PC-3 (cell line): Measurements from ENCODE around the gene CHMP6. TPM values are rescaled to one million over a fixed set of nuclear protein-coding genes. Genes with fewer than 3 reads are reported as not detected.
A peak's percentile ranks its signal among the peaks of the same experiment; 100 is the strongest.

Experiments
- ATAC-seq: fragments of 200-7000 bp; cut with Tn5 transposase; 2 replicates; pipeline ENCODE4 v1.9.1; 2020; ENCODE audit warnings: mild to moderate bottlenecking, moderate library complexity
- BruUV-seq: library from RNA; stranded (reverse); fragments of 400-500 nt; replicated peaks from 2 replicates; lab custom pipeline; 2021; lab: Mats Ljungman, UMichigan
- CTCF ChIA-PET: fragments of 300-600 bp; sonication (Branson Sonifier 250); formaldehyde crosslinking; loops from one replicate; lab custom pipeline; 2022; ENCODE audit warnings: antibody characterized with exemption; lab: Charles Lee
- POLR2A ChIA-PET: fragments of 300-600 bp; sonication (Branson Sonifier 250); formaldehyde crosslinking; loops from one replicate; lab custom pipeline; 2022; ENCODE audit warnings: antibody characterized with exemption; ENCODE audit not compliant: unreplicated experiment; lab: Charles Lee
- DNase-seq: peaks from one replicate; pipeline ENCODE4 v3.0.0-alpha.2; 2015
- H2AFZ ChIP-seq: fragments of 300-600 bp; sonication (generic); 2 replicates; pipeline ENCODE4 v1.6.0; 2016; ENCODE audit warnings: antibody characterized with exemption, low read length
- H3F3A ChIP-seq: fragments of 300-600 bp; sonication (generic); one replicate; pipeline ENCODE4 v1.6.0; 2017; ENCODE audit warnings: antibody characterized with exemption, low read length, control low read depth, mild to moderate bottlenecking; ENCODE audit not compliant: unreplicated experiment
- H3K27ac ChIP-seq: fragments of 300-600 bp; sonication (generic); 2 replicates; pipeline ENCODE4 v1.5.1; 2016; ENCODE audit warnings: mild to moderate bottlenecking, low read length
- H3K27me3 ChIP-seq: fragments of 300-600 bp; sonication (generic); 2 replicates; pipeline ENCODE4 v1.6.1; 2016; ENCODE audit warnings: low read length, mixed read lengths
- H3K36me3 ChIP-seq: fragments of 300-600 bp; sonication (generic); 2 replicates; pipeline ENCODE4 v1.6.1; 2016; ENCODE audit warnings: low read depth, mixed run types, low read length, mixed read lengths
- H3K4me1 ChIP-seq: fragments of 300-600 bp; sonication (generic); 2 replicates; pipeline ENCODE4 v1.5.1; 2016; ENCODE audit warnings: low read length; ENCODE audit not compliant: insufficient read depth
- H3K4me2 ChIP-seq: fragments of 300-600 bp; sonication (generic); 2 replicates; pipeline ENCODE4 v1.6.0; 2016; ENCODE audit warnings: low read length
- H3K4me3 ChIP-seq: fragments of 300-600 bp; sonication (generic); 2 replicates; pipeline ENCODE4 v1.5.1; 2016; ENCODE audit warnings: mild to moderate bottlenecking, low read length, mixed read lengths
- H3K79me2 ChIP-seq: fragments of 300-600 bp; sonication (generic); 2 replicates; pipeline ENCODE4 v1.6.1; 2017; ENCODE audit warnings: low read length, mixed read lengths
- H3K9ac ChIP-seq: fragments of 300-600 bp; sonication (generic); 2 replicates; pipeline ENCODE4 v1.6.0; 2016; ENCODE audit warnings: mild to moderate bottlenecking, low read length
- H3K9me2 ChIP-seq: fragments of 300-600 bp; sonication (generic); replicated peaks from 2 replicates; pipeline ENCODE4 v1.6.1; 2016; ENCODE audit warnings: mixed run types, low read length, mixed read lengths
- H3K9me3 ChIP-seq: fragments of 300-600 bp; sonication (generic); 2 replicates; pipeline ENCODE4 v1.6.1; 2016; ENCODE audit warnings: low read length, mixed read lengths
- H4K20me1 ChIP-seq: fragments of 300-600 bp; sonication (generic); 2 replicates; pipeline ENCODE4 v1.6.1; 2016; ENCODE audit warnings: low read length, mixed read lengths
- EZH2 ChIP-seq: fragments of 300-600 bp; sonication (generic); IDR thresholded peaks from one replicate; pipeline ENCODE4 v1.6.1; 2017; ENCODE audit warnings: antibody characterized with exemption, mild to moderate bottlenecking, low read length; ENCODE audit not compliant: unreplicated experiment
- EZH2phosphoT487 ChIP-seq: fragments of 300-600 bp; sonication (generic); IDR thresholded peaks from 2 replicates; pipeline ENCODE4 v1.6.1; 2018; ENCODE audit warnings: mild to moderate bottlenecking, antibody characterized with exemption, low read length, borderline replicate concordance
- intact Hi-C: fragments of 100-400 bp; cut with micrococcal nuclease; formaldehyde crosslinking; loops from 2 replicates; pipeline ENCODE4 v1.9.0; 2023
- total RNA-seq: library from RNA; depleted of rRNA; stranded (reverse); fragments of >200 nt; gene quantifications from 2 replicates; pipeline ENCODE4 v1.2.3, GENCODE V29; 2014
- TF ChIP-seq, protein P1 (sequence below): fragments of 300-600 bp; sonication (generic); conservative IDR thresholded peaks from 2 replicates; pipeline ENCODE4 v1.5.1; 2017; ENCODE audit warnings: antibody characterized with exemption, low read depth, mild to moderate bottlenecking, low read length

CHMP6 gene
- total RNA-seq, 1 experiment from 2014 or later: 26.1 TPM

DNA sequence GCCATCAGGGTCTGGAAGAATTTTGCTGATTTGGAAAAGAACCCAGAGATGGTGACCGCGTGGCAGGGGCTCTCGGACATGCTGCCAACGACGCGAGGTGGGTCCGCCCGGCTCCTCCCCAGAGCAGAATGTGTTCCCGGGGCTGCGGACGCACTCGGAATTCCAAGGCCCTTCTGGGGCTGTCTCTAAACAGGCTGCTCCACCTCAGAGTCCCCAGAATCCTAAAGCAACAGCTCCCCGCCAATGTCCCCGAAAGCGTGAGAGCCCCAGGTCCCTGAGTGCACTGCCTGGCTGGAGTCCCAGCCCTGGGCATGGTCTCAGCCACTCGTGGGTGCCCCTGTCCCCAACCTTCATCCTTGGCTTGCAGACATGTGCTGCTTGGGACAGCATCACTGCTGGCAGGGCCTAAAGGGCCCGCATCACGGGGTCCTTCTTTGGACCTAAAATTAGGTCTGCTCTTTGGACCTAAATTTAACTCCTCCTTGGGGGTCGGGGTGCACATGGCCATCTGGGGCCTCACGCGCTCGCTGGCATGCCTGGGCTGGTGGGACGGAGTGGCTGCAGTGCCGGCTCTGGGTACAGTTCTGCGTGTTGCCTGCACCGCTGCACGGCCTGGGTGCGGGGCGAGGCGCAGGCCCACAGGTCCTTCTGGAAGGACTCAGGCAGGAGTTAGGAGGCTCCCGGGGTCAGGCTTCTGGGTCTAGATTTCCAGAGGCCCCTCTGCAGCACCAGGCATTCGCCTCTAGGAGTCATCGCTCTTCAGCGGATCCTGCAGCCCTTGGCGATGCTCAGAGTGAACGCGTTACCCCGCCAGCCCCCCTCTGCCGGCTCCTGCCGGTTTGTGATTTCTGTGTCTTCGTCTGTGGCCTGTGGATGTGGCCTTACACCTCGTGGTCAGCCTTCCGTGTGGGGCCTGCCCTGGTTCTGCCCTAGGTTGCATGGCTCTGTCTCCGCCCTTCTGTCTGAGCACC, 41.9 kb upstream of the CHMP6 start:
- POLR2A ChIA-PET: no interaction called here
- no peak overlapping the region for H3K4me2 ChIP-seq
- CTCF ChIA-PET: no interaction called here
- DNase-seq (no peak), ATAC-seq (no peak)
- no peaks in the 10 kb centered on the region for H3F3A ChIP-seq
- no peak overlapping the region for H3K27ac ChIP-seq
- no peak overlapping the region for H3K4me3 ChIP-seq
- no TSS peak for BruUV-seq
- no peaks in the 10 kb centered on the region for H3K9me2 ChIP-seq
- TF ChIP-seq EZH2 (no peak), EZH2phosphoT487 (no peak)
- TF ChIP-seq, protein P1, sequence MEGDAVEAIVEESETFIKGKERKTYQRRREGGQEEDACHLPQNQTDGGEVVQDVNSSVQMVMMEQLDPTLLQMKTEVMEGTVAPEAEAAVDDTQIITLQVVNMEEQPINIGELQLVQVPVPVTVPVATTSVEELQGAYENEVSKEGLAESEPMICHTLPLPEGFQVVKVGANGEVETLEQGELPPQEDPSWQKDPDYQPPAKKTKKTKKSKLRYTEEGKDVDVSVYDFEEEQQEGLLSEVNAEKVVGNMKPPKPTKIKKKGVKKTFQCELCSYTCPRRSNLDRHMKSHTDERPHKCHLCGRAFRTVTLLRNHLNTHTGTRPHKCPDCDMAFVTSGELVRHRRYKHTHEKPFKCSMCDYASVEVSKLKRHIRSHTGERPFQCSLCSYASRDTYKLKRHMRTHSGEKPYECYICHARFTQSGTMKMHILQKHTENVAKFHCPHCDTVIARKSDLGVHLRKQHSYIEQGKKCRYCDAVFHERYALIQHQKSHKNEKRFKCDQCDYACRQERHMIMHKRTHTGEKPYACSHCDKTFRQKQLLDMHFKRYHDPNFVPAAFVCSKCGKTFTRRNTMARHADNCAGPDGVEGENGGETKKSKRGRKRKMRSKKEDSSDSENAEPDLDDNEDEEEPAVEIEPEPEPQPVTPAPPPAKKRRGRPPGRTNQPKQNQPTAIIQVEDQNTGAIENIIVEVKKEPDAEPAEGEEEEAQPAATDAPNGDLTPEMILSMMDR: peak; percentile 23; the same call in 1 of the 2 replicates
- H3K27me3 ChIP-seq: no peaks in the 10 kb centered on the region
- H3K79me2 ChIP-seq: no peaks in the 10 kb centered on the region
- H3K9me3 ChIP-seq: no peaks in the 10 kb centered on the region
- intact Hi-C loops: no loop called here
- no peaks in the 10 kb centered on the region; the same call in 1 of the 2 replicates for H3K36me3 ChIP-seq
- H2AFZ ChIP-seq: no peak overlapping the region
- H3K9ac ChIP-seq: no peak overlapping the region
- no peaks in the 10 kb centered on the region for H4K20me1 ChIP-seq
- no peaks in the 10 kb centered on the region for H3K4me1 ChIP-seq

DNA sequence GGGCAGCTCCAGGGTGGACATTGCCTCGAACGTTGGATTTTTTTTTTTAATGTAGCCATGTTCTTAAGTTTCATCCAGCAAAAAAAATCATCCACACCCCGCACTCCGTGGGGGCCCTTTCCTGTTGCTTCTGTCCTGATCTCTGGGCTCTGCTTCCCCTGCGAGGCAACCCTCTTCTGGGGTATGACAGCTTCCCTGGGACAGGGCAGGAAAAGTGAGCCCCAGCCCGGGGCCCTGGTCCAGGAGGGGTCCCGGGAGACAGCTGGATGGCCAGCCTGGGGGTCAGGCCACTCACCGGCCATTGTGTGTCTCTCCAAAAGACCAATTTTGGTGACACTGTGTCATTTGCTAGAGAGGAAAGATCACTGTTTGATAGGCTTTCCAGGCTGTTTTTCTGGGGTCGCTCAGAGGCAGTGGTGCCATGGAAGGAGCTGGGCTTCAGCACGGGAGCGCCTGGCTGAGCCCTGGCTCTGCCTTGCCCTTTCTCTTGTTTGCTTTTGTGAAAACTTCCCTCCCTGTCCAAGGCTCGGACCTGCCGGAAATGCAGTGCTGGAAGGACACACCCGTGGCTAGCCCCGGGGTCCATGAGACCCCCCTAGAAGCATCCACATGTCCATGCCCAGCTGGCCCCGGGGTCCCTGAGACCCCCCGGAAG, 41.0 kb upstream of the CHMP6 start:
- Histone ChIP-seq H3K4me2 (no peak overlapping the region), H3K4me1 (no peaks in the 10 kb centered on the region), H2AFZ (no peak overlapping the region), H3K4me3 (no peak overlapping the region), H3K36me3 (no peaks in the 10 kb centered on the region; the same call in 1 of the 2 replicates), H4K20me1 (no peaks in the 10 kb centered on the region), H3K27ac (no peak overlapping the region), H3K79me2 (no peaks in the 10 kb centered on the region), H3K27me3 (no peaks in the 10 kb centered on the region), H3K9ac (no peak overlapping the region), H3K9me3 (no peaks in the 10 kb centered on the region), H3F3A (no peaks in the 10 kb centered on the region), H3K9me2 (no peaks in the 10 kb centered on the region)
- ATAC-seq (no peak), DNase-seq (no peak)
- no peak for TF ChIP-seq EZH2phosphoT487
- no peak for TF ChIP-seq EZH2
- intact Hi-C loops: no loop called here
- BruUV-seq: no TSS peak
- ChIA-PET POLR2A (no interaction called here), CTCF (no interaction called here)

DNA sequence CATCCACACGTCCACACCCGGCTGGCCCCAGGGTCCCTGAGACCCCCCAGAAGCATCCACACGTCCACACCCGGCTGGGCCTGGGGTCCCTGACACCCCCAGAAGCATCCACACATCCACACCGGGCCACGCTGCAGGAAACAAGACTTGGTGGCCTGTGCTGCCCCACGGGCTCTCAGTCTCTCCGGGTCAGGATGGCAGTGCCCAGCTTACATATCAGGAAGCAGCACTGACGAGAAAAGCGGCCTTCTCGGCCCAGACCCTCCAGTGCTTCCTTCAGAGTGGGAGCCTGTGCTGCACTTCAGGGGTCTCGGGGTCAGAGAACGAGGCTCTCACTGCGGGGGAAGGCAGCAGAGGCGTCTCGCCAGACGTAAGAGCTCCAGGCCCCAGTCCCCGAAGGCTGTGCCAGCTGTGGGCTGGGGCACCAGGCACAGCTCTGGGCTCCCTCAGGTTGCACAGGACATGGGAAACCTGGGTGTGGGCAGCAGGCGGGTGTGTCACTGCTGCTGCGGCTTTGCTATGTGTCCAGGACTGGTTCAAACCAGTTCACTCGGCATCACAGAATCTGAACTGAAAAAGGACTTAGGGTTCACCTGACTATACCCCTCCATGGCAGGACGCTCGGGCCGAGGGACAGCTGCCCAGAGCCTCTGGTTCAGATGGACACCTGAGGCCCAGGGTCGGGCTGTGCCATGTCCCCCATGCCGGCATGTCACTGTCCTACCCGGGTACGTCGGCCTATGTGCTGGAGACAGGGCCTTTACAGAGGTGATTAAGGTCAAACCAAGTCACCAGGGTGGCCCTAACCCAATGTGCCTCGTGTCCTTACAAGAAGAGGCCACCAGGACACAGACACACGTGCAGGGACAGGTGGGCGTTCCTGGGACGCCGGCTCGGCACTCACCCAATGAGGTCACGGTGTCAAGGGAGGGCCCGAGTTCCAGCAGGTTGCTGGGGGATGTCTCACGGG, 40.2 kb upstream of the CHMP6 start:
- no peaks in the 10 kb centered on the region for H3F3A ChIP-seq
- H3K27me3 ChIP-seq: no peaks in the 10 kb centered on the region
- no peaks in the 10 kb centered on the region for H3K9me2 ChIP-seq
- no peak overlapping the region for H3K4me3 ChIP-seq
- ATAC-seq: no peak
- CTCF ChIA-PET: no interaction called here
- POLR2A ChIA-PET: no interaction called here
- no peaks in the 10 kb centered on the region; the same call in 1 of the 2 replicates for H3K36me3 ChIP-seq
- DNase-seq: no peak
- H2AFZ ChIP-seq: no peak overlapping the region
- H3K9ac ChIP-seq: no peak overlapping the region
- H3K79me2 ChIP-seq: no peaks in the 10 kb centered on the region
- H3K4me1 ChIP-seq: no peaks in the 10 kb centered on the region
- intact Hi-C loops: no loop called here
- no peaks in the 10 kb centered on the region for H4K20me1 ChIP-seq
- no peaks in the 10 kb centered on the region for H3K9me3 ChIP-seq
- no peak overlapping the region for H3K4me2 ChIP-seq
- BruUV-seq: no TSS peak
- TF ChIP-seq, protein P1: no peak
- no peak for TF ChIP-seq EZH2phosphoT487
- no peak for TF ChIP-seq EZH2
- no peak overlapping the region for H3K27ac ChIP-seq
